ES-I3 (cell line): ENCODE results near the gene MIF4GD.

Experiments used
- H3K36me3 ChIP-seq: 2 replicates; pipeline ENCODE4 v1.6.1; 2013; ENCODE audit warnings: mild to moderate bottlenecking, low read length, control low read depth, moderate library complexity; ENCODE audit not compliant: insufficient read depth
- H3K4me1 ChIP-seq: 2 replicates; pipeline ENCODE4 v1.6.1; 2013; ENCODE audit warnings: mild to moderate bottlenecking, control low read depth, low read length; ENCODE audit not compliant: insufficient read depth
- H3K9ac ChIP-seq: 2 replicates; pipeline ENCODE4 v1.6.1; 2013; ENCODE audit warnings: low read depth, mild to moderate bottlenecking, low read length, moderate library complexity
- H3K9me3 ChIP-seq: 2 replicates; pipeline ENCODE4 v1.6.1; 2013; ENCODE audit warnings: mild to moderate bottlenecking, low read length, moderate library complexity; ENCODE audit not compliant: control insufficient read depth, insufficient read depth

The MIF4GD gene

DNA sequence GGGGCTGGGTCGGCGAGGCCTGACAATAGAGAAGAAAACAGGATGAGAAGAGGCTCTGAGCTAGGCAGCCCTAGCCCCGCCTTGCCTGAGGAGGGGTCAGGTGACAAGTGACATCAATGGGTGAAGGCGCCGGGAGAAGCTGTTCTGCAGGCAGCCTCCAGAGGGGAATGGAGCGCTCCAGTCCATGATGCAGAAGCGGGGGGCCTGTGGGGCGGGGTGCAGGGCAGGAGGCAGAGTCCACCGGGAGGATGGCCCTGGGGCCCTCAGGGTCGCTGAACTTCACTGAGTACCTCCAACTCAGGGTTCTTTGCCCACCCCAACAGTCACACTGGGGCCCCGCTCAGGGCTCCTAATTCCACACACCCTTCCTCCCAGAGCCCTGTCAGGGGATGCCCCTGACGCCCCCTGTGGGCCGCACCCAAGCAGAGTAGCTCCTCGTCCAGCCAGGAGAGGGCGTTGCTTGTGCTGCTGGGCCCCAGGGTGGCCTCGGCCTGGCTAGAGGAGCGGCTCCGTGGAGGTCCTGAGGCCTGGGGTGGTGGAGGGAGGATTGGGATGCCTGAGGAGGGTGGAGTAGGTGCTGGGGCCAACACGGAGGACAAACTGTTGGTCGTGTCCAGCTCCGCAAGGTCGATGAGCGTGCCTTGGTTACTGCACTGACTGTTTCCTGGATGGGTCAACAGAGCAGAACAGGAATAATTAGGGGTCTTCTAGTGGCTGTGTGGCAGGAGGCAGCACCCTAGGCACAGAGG, 30.5 kb downstream of the MIF4GD start:
- H3K4me1 ChIP-seq = no peaks in the 10 kb centered on the region; the same call in 1 of the 2 replicates
- H3K9ac ChIP-seq = no peak overlapping the region
- H3K36me3 ChIP-seq = peaks cover 39% of the 10 kb centered on the region
- no peaks in the 10 kb centered on the region for H3K9me3 ChIP-seq

DNA sequence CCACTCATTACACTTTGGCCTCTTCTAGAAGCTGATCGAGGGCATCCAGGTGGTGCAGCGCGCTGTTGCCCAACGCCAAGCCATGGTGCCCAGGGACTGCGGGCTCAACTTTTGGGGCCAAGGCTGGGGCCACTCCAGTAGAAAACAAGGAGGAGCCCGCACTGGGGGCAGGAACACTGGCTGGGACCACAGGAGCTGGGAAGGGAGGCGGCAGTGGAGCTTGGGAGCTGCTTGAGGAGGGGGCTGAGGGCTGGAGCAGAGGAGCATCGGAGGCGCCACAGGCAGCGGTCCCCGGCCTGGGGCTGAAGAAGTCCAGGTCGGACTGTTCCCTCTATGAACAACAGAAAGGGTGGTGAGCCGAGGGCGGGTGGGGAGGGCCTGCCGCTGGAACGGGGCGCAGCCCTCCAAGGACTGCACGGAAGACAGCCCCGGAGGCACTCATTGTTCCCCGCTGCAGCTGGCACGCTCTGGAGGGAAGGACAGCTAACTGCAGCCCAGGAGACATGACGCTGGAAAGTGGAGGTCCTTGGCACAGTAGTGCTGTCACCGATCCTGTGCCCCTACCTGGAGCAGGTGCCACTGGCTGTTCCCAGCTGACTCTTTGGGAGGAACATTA, 31.1 kb downstream of the MIF4GD start:
- H3K9ac ChIP-seq = no peak overlapping the region
- no peaks in the 10 kb centered on the region for H3K9me3 ChIP-seq
- H3K36me3 ChIP-seq = peaks cover 38% of the 10 kb centered on the region
- no peaks in the 10 kb centered on the region; the same call in 1 of the 2 replicates for H3K4me1 ChIP-seq

DNA sequence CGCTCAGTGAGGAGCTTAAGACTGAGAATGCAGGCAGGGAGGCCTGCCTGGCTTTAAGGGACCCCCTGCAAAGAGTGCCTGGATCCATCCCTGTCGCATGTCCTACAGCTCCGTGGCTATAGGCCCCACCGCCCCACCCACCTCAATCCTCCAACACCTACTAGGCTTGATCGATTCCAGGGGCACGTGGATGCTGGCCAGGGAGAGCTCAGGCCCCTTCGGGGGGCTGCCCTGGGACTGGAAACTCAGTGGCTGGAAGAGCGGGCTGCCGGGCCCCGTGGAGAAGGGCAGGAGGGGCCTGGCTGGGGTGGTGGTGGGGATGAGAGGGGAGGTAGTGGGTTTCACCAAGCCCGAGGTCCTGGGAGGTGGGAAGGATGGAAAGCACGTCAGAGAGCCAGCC, 31.8 kb downstream of the MIF4GD start:
- H3K9me3 ChIP-seq = no peaks in the 10 kb centered on the region
- H3K4me1 ChIP-seq = no peaks in the 10 kb centered on the region; the same call in 1 of the 2 replicates
- no peak overlapping the region for H3K9ac ChIP-seq
- peaks cover 42% of the 10 kb centered on the region for H3K36me3 ChIP-seq

DNA sequence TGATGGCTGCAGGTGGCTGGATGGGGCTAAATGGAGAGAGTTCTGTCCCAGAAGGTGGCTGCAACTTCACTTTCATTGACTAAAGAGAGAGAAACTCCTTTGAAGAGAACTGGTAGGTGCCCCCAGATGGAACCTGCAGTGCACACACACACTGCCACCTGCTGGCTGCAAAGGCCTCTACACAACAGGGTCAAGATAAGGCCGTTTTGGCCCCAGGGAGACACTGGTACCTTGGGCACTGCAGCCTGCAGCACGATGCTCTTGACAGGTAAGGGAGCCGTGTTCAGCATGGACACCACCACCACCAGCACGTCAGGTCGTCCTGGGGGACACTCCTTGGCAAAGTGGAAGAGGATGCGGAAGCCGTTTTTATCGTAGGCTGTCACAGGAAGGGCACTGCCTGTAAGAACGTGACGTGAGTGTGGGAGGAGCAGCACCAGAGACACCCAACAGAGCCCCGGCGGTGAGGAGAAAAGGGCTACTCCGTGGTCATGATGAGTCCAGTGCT, 32.3 kb downstream of the MIF4GD start:
- H3K9ac ChIP-seq = no peak overlapping the region
- no peaks in the 10 kb centered on the region for H3K9me3 ChIP-seq
- no peaks in the 10 kb centered on the region; the same call in 1 of the 2 replicates for H3K4me1 ChIP-seq
- peaks cover 43% of the 10 kb centered on the region for H3K36me3 ChIP-seq

DNA sequence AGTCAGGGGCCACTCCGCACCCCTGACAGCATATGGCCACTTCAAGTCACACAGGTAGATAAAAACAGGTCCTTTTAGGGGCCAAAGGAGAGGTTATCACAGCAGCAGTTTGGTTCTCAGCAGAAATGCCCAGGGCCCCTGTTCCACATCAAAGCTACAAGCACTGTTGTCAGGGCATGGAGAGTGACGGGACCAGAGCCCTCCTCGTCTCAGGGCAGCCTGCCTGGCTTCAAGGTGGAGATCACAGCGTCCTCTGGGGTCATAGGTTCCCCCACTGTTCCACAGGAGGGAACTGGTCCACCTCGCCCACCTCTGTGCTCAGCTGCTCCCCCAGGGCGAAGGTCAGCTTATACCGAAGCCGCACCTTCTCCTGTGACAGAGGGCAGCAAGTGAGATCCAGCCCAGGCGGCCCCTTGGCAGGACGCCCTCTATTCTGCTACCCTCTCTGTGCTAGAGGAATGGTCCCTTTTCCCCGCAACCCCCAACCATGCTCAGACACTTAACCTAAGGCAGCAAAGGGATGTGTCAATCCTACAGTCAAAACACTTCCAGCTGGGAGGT, 32.9 kb downstream of the MIF4GD start:
- Histone ChIP-seq H3K4me1 (no peaks in the 10 kb centered on the region; the same call in 1 of the 2 replicates), H3K9me3 (no peaks in the 10 kb centered on the region), H3K9ac (no peak overlapping the region), H3K36me3 (peaks cover 39% of the 10 kb centered on the region)

DNA sequence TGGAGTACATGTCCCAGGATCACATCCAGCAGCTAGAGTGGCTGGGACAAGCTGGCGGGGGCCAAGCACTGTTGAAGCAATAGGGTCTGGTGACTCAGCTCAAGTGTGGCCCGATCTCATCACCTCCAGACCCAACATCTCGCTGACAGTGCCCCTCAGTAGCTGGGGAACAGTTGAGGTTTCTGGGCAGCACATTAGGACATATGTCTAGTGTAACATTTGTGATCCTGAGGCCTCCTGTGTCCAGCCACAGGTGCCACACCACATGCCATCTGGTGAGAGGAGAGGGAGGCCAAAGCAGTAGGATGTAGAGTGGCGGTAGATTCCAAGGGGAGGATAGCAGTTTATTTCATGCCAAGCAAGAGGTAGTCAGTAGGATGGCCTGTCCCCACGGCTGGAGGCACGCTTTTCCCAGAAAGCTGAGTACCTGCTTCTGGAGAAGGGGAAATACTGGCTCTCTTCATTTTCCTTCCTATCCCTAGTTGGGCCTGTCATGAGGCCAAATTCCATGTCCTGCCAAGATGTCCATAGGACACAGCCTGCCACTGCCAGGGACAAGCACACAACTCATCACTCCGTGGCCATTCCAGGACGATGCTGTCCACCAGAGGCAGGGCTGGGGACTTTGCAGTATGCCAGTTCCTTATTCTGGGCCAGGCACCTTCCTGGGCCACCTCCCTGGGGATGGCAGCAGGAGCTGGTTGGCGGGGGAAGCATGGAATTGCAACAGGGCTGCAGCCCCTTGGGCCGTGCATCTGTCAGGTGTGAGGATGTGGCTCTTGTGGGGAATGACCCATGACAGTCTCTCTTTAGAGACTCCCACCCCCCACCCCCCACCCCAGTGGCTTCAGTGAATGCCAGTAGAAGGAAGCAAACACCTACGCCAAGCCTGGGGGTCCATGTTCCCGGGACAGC, 33.7 kb downstream of the MIF4GD start:
- Histone ChIP-seq H3K36me3 (peaks cover 42% of the 10 kb centered on the region), H3K9me3 (no peaks in the 10 kb centered on the region), H3K9ac (no peak overlapping the region), H3K4me1 (no peaks in the 10 kb centered on the region; the same call in 1 of the 2 replicates)

DNA sequence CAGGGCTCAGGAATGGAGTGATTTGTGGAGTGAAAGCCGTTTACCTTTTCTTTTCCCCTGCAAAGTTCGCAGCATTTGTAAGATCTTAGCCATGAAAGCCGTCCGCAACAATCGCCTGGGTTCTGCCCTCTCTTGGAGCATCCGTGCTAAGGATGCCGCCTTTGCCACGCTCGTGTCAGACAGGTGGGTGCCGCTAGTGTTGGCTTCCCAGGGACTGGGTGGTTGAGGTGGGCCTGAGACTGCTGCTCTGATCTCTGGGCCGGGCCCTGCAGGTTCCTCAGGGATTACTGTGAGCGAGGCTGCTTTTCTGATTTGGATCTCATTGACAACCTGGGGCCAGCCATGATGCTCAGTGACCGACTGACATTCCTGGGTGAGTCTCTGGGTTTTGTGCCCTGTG, 38.2 kb downstream of the MIF4GD start:
- H3K9ac ChIP-seq = no peak overlapping the region
- H3K9me3 ChIP-seq = no peaks in the 10 kb centered on the region
- H3K4me1 ChIP-seq = no peaks in the 10 kb centered on the region
- H3K36me3 ChIP-seq = peaks cover 51% of the 10 kb centered on the region

DNA sequence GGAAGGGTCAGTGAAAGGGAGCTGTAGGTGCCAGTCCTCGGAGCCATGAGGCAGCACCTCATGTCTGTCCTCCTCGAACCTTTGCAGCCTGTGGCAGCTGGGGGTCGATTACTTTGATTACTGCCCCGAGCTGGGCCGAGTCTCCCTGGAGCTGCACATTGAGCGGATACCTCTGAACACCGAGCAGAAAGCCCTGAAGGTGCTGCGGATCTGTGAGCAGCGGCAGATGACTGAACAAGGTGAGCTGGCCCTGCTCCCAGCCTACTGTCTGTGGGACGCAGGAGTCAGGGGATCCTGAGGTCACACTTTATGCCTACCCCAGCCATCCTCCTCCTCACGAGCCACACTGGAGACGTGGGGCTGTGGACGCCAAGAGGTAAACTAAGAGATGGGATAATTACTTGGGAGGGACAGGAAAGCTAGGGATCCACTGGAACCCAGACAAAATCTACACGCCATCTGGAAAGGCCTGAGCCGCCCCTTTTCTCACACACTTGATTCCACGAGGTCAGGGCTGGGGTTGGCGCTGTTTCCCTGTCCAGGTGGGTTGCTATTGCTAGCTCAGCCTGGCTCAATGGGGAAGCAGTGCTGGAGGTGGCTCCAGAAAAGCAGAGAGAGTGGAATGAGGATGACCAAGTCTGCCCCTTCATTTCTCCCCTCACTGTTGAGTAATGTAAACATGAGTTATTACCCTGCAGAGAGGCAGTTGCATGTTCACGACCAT, 39.1 kb downstream of the MIF4GD start:
- H3K9me3 ChIP-seq = no peaks in the 10 kb centered on the region
- H3K4me1 ChIP-seq = no peaks in the 10 kb centered on the region
- peaks cover 50% of the 10 kb centered on the region for H3K36me3 ChIP-seq
- H3K9ac ChIP-seq = no peak overlapping the region

DNA sequence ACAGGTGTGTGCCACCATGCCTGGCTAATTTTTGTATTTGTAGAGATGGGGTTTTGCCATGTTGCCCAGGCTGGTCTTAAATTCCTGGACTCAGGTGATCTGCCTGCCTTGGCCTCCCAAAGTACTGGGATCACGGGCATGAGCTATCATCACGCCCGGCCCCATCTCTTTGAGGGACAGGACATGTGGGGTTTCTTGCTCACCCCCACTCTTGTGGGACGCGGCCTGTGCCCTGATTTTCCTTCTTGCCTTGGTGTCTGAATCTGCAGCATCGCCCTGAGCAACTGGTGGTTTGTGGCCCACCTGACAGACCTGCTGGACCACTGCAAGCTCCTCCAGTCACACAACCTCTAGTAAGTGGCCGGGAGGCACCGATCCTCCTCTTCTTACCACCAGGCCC, 40.0 kb downstream of the MIF4GD start:
- Histone ChIP-seq H3K36me3 (peaks cover 47% of the 10 kb centered on the region), H3K4me1 (no peaks in the 10 kb centered on the region), H3K9ac (no peak overlapping the region), H3K9me3 (no peaks in the 10 kb centered on the region)

DNA sequence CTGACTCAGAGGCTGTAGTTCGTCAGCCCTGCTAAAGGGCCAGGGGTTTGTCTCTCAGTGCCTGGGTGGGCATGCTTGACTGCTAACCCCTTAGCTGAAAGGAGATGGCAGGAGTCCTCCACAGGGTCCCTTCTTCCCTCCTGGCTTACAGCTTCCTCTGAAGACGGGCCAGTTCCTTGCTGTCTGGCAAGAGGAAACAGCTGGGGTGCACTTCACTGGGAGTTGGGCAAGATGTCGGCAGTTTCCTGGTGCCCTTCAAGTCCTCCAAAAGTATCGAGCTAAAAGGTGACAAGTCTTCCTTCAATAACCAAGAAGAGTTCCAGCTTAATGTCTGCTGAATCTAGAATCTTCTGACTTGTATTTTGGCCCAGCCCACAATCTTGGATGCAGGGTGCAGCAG, 42.2 kb downstream of the MIF4GD start:
- H3K9ac ChIP-seq = no peak overlapping the region

DNA sequence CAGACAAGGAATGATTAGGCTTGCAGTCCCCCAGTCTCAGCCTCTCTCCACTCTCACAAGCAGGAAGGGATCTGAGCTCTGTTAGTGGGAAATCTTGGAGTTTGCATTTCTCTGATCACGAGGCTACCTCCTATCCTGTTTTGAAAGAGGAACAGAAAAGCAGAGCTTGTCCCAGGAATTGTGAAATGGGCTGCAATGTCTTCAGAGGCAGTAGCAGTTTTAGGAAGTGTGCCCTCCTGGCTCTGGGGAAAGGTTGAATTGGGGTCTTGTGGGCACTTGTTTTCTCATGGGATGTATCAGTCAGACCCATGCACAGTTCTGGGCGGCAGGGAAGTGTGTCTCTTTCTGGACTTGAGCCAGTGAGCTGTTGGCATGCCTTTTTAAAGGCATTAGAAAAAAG, 42.7 kb downstream of the MIF4GD start:
- peaks cover 43% of the 10 kb centered on the region for H3K36me3 ChIP-seq

More for the DNA sequence above, 42.2 kb downstream of the MIF4GD start:
- Histone ChIP-seq H3K36me3 (peaks cover 43% of the 10 kb centered on the region), H3K9me3 (no peaks in the 10 kb centered on the region), H3K4me1 (no peaks in the 10 kb centered on the region)

DNA sequence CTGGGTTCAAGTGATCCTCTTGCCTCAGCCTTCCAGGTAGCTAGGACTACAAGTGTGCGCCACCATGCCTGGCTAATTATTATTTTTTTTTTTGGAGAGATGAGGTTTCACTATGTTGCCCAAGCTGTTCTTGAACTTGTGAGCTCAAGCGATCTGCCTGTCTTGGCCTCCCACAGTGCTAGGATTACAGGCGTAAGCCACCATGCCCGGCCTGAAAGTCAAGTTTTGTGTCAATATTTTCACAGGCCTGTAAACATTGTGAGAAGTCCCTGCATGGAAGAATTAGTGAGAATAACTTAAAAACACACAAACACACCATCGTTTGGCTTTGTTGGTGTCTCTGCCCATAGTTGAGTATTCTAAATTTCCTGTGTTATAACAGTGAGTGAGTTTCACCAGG, 43.3 kb downstream of the MIF4GD start:
- no peaks in the 10 kb centered on the region for H3K4me1 ChIP-seq
- H3K36me3 ChIP-seq = peaks cover 40% of the 10 kb centered on the region
- no peak overlapping the region for H3K9ac ChIP-seq
- H3K9me3 ChIP-seq = no peaks in the 10 kb centered on the region

More for the DNA sequence above, 42.7 kb downstream of the MIF4GD start:
- Histone ChIP-seq H3K9ac (no peak overlapping the region), H3K9me3 (no peaks in the 10 kb centered on the region), H3K4me1 (no peaks in the 10 kb centered on the region)

DNA sequence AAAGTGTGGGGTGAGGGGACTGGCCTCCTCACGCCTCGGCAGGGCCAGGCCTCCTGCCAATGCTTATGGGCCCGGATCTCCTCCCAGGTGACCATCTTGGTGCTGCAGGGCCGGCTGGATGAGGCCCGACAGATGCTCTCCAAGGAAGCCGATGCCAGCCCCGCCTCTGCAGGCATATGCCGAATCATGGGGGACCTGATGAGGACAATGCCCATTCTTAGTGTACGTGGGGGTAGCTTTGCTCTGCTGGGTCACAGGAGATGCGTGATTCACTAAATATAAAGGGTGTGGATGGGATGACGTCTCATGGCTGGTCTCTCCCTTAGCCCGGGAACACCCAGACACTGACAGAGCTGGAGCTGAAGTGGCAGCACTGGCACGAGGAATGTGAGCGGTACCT, 46.0 kb downstream of the MIF4GD start:
- no peaks in the 10 kb centered on the region for H3K4me1 ChIP-seq
- peaks cover 38% of the 10 kb centered on the region for H3K36me3 ChIP-seq
- H3K9me3 ChIP-seq = no peaks in the 10 kb centered on the region
- H3K9ac ChIP-seq = no peak overlapping the region
